GM18499 (cell line): ENCODE data around the gene KIF2C.
"Not testable (repeated sequence)": the region's sequence is repeated elsewhere in the genome, so short reads cannot be mapped to it uniquely, and the experiment has no call there.

Source experiments
- ATAC-seq: cut with Tn5 transposase; IDR thresholded peaks from one replicate; pipeline ENCODE4 v1.9.1; 2021; ENCODE audit warnings: moderate number of reproducible peaks; ENCODE audit not compliant: insufficient read depth, unreplicated experiment

Gene KIF2C

DNA sequence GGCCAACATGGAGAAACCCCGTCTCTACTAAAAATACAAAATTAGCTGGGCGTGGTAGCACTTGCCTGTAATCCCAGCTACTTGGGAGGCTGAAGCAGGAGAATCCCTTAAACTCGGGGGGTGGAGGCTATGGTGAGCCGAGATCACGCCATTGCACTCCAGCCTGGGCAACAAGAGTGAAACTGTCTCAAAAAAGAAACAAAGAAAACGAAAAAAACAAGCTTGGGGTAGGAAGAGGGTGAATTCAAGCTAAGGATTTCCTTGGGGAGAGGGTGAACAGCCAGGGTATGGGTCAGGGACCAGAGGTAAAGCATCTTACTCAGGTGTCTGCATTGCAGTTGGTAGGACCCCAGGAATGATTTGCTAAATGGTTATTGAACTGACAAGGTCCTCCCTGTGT, 26.8 kb downstream of the KIF2C start:
- not testable (repeated sequence) for ATAC-seq

DNA sequence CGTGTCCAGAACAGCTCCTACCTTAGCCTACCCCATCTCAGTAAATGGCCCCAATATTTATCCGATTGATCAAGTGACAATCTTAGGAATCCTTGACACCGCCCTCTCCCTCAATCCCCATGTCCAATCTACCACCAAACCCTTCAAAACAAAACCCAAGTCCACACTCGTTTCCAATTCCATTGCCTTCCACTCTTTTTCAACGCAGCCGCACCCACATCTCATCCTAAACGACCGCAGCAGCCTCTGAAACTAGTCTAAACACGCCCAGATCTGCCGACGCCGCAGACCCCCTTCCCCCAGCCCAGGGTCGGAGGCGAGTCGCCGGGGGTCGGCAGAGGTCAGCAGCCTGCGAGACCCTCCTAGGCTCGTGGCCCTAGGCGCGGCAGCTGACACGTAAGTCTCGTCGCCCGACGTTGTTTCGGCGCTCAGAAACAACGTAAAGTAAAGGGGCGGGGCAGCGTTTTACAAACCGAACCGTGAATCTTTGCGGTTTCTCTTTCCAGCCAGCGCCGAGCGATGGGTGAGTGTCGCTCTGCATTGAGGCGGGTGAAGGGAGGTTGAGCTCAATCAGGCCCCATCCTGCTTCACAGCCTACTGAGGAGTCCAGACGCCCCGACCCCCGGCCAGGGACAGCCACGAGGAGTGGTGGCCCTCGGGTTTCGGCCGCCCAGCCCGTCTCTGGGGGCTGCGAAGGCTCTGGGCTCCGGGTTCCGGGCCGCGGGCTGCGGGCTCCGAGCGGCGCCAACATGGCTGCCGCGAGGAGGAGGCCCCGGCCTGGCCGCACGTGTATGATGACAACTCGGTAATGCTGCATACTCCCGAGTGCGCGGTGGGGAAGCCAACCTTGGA, 35.7 kb downstream of the KIF2C start, which contains the start of gene RPS8:
TSS of gene RPS8 (plus strand) at position 463 of the 852 bp plus-strand sequence. CDS start at position 520, 57 bp downstream.
- ATAC-seq, result peak; percentile 60

DNA sequence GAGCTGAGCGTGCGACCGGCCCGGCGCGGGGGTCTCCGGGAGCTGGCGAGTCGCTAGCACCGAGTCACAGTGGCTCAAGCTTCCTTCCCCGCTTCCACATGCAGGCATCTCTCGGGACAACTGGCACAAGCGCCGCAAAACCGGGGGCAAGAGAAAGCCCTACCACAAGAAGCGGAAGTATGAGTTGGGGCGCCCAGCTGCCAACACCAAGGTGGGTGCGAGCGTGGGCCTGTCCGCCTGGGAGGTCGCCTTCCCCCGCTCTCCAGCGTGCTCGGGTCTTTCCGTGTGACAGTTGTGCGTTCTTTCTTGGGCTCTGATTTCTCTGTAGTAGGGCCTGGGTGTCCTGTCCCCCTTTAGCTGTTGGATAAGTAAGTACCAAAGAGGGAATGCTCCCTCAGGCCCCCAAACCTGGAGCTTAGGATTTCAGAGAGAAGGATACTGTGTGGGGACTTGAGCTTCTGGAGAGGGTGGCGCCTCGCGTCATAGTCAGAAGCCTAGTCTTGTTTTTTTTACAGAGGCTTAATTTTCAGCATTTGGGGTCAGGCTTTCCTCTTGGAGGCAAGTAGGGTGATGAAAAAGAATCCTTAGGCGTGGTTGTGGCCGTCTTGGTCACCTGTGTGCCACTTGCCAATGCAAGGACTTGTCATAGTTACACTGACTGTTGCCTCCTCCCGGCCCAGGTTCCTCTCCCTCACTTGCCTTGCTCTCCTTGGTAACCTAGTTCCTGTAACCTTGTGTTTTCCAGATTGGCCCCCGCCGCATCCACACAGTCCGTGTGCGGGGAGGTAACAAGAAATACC, 36.5 kb downstream of the KIF2C start:
- no peak for ATAC-seq

DNA sequence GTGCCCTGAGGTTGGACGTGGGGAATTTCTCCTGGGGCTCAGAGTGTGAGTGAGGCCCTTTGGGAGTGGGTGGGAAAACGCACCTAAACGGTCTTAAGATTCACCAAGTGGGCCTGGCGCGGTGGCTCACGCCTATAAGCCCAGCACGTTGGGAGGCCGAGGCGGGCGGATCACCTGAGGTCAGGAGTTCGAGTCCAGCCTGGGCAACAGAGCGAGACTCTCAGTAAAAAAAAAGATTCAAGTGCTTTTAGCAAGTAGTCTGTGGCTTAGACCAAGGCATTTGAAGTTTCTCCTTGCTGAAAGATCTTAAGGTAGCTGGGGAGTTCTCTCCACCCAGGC, 37.1 kb downstream of the KIF2C start:
- no peak for ATAC-seq

DNA sequence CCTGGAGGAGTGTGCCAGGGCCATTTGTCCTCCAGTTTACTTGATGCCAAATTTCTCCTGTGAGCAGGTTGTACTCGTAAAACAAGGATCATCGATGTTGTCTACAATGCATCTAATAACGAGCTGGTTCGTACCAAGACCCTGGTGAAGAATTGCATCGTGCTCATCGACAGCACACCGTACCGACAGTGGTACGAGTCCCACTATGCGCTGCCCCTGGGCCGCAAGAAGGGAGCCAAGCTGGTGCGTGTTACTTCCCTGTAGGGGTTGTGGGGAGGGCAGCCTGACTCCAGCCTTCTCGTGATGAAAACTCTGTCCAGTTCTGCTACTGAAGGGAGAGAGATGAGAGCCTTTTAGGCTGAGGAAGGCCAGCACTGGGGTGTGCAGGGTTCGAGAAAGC, 37.9 kb downstream of the KIF2C start:
- no peak for ATAC-seq

DNA sequence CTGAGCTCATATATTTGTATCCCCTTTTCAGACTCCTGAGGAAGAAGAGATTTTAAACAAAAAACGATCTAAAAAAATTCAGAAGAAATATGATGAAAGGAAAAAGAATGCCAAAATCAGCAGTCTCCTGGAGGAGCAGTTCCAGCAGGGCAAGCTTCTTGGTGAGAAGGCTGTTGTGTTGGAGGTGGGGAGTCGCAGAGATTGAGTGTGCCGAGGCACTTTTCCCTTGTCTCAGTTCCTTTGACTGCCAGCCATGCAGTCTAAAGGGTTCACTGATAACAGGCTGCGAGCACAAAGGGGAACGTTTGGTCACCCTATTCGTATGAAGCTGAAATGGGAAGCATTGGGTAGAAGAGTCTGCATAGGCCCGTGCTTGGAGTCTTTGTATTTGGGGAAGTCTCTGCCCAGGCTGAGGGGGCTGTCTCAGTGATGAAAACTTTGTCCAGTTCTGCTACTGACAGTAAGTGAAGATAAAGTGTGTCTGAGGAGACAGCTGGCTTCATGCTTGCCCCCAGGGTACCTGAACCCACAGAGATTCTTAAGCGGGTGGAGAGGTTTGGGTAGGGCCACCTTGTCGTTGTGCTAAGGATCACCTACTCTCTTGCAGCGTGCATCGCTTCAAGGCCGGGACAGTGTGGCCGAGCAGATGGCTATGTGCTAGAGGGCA, 38.5 kb downstream of the KIF2C start:
- no peak for ATAC-seq

DNA sequence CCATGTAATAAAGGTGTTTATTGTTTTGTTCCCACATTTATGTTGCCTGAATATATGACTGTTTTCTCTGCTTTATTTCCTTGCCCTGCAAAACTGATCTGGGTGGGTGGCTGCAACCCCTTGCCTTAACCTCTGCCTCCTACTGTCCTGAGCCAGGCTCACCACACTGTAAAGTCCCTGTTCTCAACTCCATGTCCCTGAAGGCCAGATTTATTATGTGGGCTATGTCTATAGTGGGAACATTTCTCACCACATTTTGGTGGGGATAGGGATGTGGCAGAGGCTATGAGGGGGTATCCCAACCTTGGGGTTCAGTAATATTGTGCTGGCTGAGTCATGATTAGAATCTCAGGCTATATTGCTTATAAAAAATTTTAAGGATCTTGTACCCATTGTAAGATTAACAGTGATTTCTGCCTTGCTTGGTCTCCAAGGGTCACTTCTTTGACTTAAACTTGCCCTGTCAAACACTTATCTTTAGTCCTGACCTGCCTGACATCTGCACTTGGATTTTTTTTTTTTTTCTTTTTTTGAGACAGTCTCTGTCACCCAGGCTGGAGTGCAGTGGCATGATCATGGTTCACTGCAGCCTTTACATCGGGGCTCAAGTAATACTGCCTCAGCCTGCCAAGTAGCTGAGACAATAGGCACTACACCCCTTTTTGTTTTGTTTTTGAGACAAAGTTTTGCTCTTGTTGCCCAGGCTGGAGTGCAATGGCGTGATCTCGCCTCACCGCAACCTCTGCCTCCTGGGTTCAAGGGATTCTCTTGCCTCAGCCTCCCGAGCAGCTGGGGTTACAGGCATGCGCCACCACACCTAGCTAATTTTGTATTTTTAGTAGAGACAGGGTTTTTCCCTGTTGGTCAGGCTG, 39.3 kb downstream of the KIF2C start:
- ATAC-seq, result no peak

DNA sequence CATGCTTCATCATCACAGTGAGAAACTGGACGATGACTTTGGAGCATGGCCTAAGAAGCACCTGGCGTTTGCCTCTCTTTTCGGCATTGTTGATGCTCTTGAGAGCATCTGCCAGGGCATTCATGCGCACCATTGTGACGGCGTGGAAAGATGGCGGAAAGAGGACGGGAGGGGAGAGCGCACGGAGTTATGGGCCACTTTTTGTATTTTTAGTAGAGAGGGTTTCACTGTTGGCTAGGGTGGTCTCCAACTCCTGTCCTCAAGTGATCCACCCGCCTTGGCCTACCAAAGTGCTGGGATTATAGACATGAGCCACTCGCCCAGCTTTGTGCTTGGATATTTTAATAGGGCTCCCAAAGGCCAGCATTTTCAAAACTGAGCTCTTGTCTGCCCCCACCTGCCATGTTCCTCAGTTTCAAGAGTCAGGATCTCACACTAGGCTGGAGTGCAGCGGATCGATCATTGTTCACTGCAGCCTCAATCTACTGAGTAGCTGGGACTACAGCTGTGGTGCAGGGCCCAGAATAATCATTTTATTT, 41.0 kb downstream of the KIF2C start:
- no peak for ATAC-seq

DNA sequence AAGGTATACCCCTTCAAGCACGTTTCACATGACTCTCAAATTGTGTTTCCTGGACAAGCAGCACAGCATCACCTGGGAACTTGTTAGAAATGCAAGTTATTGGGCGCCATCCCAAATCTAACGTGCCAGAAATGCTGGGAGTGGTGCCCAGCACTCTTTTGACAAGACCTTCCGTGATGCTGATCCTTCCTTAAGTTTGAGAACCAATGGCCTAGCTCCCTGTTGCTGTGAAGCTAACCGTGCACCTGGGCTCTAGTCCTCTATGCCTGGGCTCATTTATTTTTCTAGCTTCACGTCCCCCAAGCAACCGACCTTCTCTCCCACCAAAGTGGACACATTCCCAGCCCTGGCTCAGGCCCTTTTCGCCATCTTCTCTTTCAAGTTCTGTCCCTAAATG, 44.1 kb downstream of the KIF2C start:
- ATAC-seq, result no peak

DNA sequence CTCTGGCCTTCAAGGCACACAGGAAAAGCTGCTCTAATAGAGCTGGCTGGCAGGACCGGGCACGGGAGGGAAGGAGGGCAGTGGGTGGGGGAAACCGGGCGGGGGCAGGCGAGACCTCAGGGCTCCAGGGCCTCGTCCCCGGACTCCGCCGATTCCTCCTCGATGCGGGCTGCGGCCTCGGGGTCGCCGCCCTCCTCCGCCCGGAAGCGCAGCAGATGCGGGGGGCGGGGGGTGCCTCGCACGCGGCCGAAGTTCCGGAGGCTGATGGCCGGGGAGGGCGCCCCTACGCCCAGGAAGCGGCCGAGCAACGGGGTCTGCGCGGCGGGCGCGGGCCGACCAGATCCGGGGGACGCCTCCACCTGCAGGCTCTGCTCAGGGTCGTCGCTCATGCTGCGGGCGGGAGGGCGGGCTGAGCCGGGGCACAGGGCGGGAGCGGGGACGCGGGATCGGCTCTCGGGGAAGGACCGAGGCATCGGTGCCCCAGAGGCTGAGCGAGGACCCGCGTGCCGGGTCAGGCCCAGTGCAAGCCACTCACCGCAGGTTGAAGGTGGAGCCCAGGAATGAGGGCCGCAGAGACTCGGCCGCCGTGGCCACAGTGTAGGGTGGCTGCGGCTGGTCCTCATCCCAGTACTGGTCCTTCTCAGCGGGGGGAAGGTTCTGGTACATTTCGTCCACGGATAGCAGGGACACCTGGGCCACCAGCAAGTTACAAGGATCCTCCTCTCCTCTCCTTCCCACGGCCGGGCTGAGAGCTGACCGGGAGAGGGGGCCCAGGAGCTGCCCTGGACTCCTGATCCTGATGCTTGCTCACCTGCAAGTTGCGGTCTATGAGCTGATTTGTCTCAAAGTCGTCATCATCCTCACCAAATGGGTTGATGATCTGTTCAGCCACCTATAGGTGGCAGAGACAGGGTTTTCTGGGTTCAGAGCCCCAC, 44.7 kb downstream of the KIF2C start:
- ATAC-seq, result no peak

DNA sequence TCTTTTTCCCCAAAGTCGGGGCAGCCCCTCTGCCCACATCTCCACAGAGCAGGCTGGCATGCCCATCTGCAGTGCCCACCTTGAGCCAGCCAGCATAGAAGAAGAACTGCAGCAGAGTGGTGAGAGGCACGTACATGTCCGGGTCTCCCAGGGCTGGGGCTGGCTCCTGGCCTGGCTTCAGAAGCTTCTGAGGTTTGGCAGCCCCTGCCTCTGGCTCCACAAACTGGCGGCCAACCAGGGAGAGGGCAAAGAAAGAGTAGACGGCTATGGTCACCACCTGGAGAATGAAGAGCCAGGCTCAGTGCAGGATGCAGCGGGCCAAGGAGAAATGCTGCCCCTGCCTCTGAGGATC, 45.4 kb downstream of the KIF2C start:
- no peak for ATAC-seq

DNA sequence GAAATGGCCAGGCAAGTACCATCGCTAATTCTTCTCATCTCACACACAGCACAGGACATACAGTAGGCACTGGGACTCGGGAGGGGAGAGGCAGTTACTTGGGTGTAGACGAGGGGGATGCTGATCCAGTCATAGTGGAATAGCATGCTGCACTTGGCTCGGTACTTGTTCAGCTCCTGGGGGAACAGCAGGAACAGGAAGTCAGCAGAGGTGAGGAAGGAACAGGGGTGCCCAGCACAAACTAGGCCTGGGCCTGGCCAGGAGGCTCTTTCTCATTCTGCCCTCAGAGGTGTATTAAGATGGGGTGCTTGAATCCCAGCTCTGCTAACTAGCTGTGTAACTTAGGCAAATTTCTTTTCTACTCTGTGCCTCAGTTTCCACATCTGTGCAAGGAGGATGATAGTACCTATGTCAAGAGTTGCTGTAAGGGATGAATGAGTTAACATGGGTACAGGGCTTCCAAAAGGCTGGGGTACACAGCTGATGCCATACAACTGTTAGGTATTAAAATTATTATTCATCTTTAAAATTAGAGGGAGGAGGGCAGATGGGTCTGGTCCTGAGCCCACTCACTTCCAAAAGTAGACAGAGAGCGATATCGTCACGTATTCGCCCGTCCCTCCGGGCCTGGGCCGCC, 46.0 kb downstream of the KIF2C start:
- ATAC-seq, result no peak

DNA sequence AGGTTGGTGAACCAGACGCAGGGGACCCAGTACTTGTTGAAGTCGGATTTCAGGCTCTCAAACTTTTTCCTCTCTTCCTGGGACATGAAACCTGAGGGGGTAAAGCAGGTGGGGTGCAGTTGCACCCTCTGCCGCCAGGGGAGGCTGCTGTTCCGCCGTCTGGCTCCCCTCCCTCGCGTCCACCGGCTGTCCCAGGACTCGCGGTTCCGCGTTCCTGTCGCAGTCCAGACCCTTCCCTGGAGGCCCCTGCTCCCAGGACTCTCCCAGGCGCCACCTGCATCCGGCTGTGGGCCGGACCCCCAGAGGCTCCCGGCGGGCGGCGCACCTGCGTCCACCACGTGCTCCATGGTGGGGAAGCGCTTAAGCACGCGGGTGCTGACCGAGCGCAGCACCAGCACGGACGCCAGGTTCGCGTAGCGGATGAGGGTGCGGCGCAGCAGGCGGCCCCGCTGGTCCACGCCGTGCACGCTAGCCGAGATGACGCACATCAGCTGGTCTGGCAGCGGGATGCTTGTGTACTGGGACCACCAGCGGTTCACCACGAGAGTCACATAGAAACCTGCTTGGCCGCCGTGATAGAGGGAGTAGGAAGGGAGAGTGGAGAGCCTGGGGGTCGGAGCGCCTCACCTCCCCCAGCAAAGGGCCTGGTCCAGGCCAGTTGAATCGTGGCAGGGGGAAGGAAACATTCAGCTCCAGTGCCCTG, 46.7 kb downstream of the KIF2C start:
- no peak for ATAC-seq

DNA sequence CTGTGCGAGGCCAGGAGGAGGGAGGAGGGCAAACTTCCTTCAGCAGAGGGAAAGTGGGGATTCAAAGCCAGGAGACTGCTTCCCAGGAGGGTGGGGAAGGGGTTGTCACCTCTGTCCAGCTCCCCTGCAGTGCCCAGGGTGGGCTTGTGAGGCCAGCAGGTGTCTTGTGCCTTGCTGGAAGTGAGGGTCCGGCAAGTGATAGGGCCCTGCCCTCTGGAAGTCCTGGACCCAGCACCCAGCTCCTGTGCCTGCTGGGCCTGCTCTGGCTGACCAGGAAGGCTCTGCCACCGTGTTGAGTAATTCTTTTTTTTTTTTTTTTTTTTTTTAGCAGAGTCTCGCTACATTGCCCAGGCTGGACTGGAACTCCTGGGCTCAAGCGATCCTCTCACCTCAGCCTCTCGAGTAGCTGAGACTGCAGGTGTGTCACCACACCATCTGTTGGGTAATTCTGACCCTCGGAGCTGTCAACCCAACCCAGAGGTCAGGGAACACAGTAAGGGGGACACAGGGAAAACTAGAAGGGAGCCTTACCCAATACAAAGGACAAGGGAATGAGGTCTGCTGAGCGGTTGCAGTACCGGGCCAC, 47.3 kb downstream of the KIF2C start:
- ATAC-seq, result no peak

DNA sequence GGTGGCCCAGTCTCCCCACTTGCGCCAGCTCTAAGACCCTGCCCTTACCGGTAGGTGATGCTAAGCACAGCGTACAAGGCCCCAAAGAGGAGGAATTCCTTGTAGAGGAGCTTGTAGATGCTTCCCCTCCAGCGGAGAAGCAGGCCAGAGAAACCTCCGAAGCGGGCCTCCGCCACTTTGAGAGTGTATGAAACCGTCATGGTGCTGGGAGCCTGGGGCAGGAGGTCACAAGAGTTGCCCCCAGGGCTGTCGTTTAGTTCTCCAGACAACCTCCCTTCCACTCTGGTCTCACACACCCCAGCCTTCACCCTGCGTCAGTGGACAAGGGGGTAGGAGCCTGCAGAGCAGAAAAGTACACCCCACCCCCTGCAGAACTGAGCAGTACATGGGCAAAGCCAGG, 47.9 kb downstream of the KIF2C start:
- no peak for ATAC-seq

DNA sequence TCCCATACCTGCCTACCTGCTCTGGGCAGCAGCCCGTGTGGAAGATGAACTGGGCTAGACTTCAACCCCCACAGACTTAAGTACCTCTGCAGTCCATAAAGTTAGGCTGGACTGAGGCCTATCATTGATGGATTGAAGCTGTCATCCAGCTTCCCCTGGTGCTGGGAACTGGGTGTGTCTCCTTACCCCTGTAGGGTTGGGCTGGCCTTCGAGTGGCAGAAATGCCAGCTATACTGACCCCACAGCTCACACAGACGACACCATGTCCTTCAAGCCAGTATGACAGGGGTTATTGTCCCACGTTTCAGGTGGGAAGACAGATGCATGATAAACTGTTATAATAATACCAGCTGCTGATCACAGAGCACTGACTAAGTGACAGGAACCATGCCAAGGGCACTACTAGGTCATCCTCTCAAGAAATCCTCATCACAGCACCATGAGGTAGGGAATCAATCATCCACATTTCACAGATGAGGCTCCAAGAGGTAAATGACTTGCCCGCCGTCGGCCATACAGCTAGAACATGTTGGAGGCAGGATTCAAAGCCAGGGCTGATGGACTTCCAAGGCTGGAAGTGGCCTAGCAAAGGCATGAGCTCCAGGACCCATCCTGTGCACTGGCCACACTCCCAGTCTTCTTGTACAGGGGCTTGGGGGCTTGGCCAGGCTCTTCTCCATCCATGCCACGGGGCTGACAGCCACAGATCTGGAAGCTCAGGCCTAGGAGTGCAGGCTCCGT, 48.7 kb downstream of the KIF2C start, which contains the start of gene BEST4:
TSS of gene BEST4 (minus strand) at position 51 of the 741 bp plus-strand sequence. CDS start 465 bp downstream, outside the sequence.
- ATAC-seq, result no peak
